Gastroesophageal sphincter (tissue), 4 donors: Measurements from ENCODE around the gene MR1. TPM values are rescaled to one million over a fixed set of nuclear protein-coding genes. Genes with fewer than 3 reads are reported as not detected.

Experiments used
- ATAC-seq: fragments of 150-250 bp; one replicate; pipeline ENCODE4 v1.9.1; 2016; ENCODE audit warnings: mild to moderate bottlenecking, moderate library complexity
- H3K27ac ChIP-seq, 4 donors: fragments of 200-600 bp; sonication (generic) in 3 of 4; 1 replicate in 3 of 4; 2 replicates in 1 of 4; pipeline ENCODE4 v1.5.1; 2016 to 2019
- H3K27me3 ChIP-seq: fragments of 200-600 bp; sonication (generic); one replicate; pipeline ENCODE4 v1.5.1; 2019
- H3K36me3 ChIP-seq, 2 donors: fragments of 200-600 bp; sonication (generic); one replicate each; pipeline ENCODE4 v1.5.1; 2019; ENCODE audit warnings: control low read depth in 1 of 2
- H3K4me1 ChIP-seq, 3 donors: fragments of 200-600 bp; sonication (generic); 1 replicate in 2 of 3; 2 replicates in 1 of 3; pipeline ENCODE4 v1.5.1; 2016 to 2019; ENCODE audit warnings: control low read depth in 2 of 3
- H3K4me3 ChIP-seq, 2 donors: fragments of 200-600 bp; sonication (generic); one replicate each; pipeline ENCODE4 v1.5.1; 2019; ENCODE audit warnings: mild to moderate bottlenecking in 1 of 2, moderate library complexity in 1 of 2
- H3K9me3 ChIP-seq, 3 donors: fragments of 200-600 bp; sonication (generic); one replicate each; pipeline ENCODE4 v1.5.1; 2017 to 2019; ENCODE audit warnings: control low read depth in 2 of 3
- EP300 ChIP-seq: sonication (generic); formaldehyde crosslinking; IDR thresholded peaks from one replicate; pipeline ENCODE4 v1.6.1; 2017; ENCODE audit warnings: antibody characterized with exemption, mild to moderate bottlenecking
- POLR2A ChIP-seq, 2 donors: fragments of 450-650 bp; IDR thresholded peaks; one replicate each; pipeline ENCODE4 v1.6.1; 2017; ENCODE audit warnings: antibody characterized with exemption in 2 of 2, mild to moderate bottlenecking in 2 of 2, moderate library complexity in 1 of 2
- POLR2AphosphoS5 ChIP-seq: sonication (generic); formaldehyde crosslinking; IDR thresholded peaks from one replicate; pipeline ENCODE4 v1.6.1; 2017; ENCODE audit warnings: antibody characterized with exemption
- WGBS, 2 donors: methylation state at CpG; one replicate each; pipeline ENCODE4 v1.1.5; 2018; ENCODE audit warnings: low coverage in 1 of 2; 5-methylcytosine and 5-hydroxymethylcytosine counted together
- total RNA-seq, 4 donors: library from RNA; depleted of rRNA; stranded (reverse); fragments of >200 nt; gene quantifications; one replicate each; pipeline ENCODE4 v1.1.0, GENCODE V29; 2016
- TF ChIP-seq, protein P1 (sequence below), 4 experiments: fragments of 200-600 bp in 2 of 4; fragments of 450-650 bp in 2 of 4; sonication (generic) in 1 of 4; IDR thresholded peaks; one replicate each; pipeline ENCODE4 v1.5.1; 2017 to 2019; ENCODE audit warnings: antibody characterized with exemption in 4 of 4, mild to moderate bottlenecking in 2 of 4, moderate library complexity in 2 of 4

MR1 gene
- total RNA-seq, 4 donors from 2014 or later: 15.3 to 19.8 (median 18.2) TPM

- H3K27ac ChIP-seq: no peak overlapping the region
- TF ChIP-seq POLR2AphosphoS5: no peak
- no peak for TF ChIP-seq EP300
- TF ChIP-seq POLR2A (IDR thresholded peaks at IDR 0.05): no peak
- TF ChIP-seq, protein P1, sequence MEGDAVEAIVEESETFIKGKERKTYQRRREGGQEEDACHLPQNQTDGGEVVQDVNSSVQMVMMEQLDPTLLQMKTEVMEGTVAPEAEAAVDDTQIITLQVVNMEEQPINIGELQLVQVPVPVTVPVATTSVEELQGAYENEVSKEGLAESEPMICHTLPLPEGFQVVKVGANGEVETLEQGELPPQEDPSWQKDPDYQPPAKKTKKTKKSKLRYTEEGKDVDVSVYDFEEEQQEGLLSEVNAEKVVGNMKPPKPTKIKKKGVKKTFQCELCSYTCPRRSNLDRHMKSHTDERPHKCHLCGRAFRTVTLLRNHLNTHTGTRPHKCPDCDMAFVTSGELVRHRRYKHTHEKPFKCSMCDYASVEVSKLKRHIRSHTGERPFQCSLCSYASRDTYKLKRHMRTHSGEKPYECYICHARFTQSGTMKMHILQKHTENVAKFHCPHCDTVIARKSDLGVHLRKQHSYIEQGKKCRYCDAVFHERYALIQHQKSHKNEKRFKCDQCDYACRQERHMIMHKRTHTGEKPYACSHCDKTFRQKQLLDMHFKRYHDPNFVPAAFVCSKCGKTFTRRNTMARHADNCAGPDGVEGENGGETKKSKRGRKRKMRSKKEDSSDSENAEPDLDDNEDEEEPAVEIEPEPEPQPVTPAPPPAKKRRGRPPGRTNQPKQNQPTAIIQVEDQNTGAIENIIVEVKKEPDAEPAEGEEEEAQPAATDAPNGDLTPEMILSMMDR (IDR thresholded peaks at IDR 0.05): no peak
- no peaks in the 10 kb centered on the region for H3K9me3 ChIP-seq
- H3K36me3 ChIP-seq: no peaks in the 10 kb centered on the region
- no peak overlapping the region for H3K4me3 ChIP-seq
- 49 to 70% methylated on average over 6 to 10 of the region's 10 CpGs for WGBS, 2 donors
- no peak for ATAC-seq
- H3K4me1 ChIP-seq: peaks cover 7 to 79% (median 14%) of the 10 kb centered on the region in 3 donors
- H3K27me3 ChIP-seq: no peaks in the 10 kb centered on the region
Measured at GRCh38 chr1:181100015-181100905, 66.5 kb downstream of the MR1 start.

DNA sequence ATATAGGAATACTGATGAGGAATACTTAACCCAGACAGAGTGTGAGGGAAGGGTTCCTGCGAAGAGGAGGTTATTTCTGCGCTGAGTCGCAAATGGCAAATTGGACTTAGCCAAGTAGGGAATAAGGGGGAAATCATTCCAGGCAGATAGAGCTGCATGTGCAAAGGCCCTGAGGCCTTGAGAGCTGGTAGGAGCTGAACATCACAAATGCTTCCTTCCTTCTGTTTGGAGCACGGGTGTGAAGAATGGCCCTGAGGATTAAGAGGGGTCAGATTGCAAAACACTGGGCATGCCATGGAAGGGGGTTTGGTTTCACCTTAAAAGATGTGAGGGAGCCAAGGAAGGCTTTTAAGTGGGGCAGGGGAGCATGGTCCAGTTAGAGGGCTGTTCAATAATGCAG is 67.2 kb downstream of the MR1 start:
- H3K4me1 ChIP-seq: peaks cover 4 to 78% (median 16%) of the 10 kb centered on the region in 3 donors
- ATAC-seq: no peak
- no peaks in the 10 kb centered on the region for H3K36me3 ChIP-seq
- no peaks in the 10 kb centered on the region for H3K9me3 ChIP-seq
- no peaks in the 10 kb centered on the region for H3K27me3 ChIP-seq
- 86 to 88% methylated on average over 3 of the region's 4 CpGs for WGBS, 2 donors
- TF ChIP-seq, protein P1 (IDR thresholded peaks at IDR 0.05): no peak
- no peak for TF ChIP-seq POLR2A (IDR thresholded peaks at IDR 0.05)
- no peak for TF ChIP-seq EP300
- no peak for TF ChIP-seq POLR2AphosphoS5
- H3K4me3 ChIP-seq: no peak overlapping the region
- no peak overlapping the region for H3K27ac ChIP-seq

DNA sequence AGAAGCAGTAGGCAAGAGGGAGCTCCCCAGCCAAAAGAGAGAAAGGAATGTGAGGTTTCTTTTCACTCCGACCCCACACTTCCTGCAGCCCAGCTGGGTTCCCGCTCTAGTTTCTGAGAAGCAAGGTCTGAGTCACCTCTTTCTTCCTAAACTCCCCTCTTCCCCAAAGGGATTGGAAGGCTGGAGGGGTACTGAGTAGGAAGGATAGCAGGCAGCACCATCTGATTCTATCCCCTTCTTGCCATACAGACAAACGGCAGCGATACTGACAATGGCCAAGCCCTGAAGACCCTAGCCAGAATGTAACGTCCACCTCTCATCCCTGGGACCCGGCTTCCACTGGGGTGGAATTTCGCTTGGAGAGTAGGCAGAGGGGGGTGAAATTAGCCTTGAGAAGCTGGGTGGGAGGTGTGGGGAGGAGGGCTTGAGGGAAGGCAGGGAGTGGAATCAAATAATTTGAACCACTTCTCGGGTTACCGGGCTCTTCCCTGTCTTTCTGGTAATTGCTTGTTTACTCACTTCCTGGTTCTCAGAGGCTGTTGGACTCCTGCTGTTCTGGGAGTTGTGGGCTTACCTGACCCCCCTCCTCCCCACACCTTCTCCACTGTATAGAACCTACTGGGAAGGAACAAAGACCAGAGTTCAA is 67.9 kb downstream of the MR1 start:
- Histone ChIP-seq H3K27ac (no peak overlapping the region), H3K4me1 (peaks cover 4 to 73% (median 16%) of the 10 kb centered on the region in 3 donors), H3K4me3 (no peak overlapping the region), H3K9me3 (no peaks in the 10 kb centered on the region), H3K27me3 (no peaks in the 10 kb centered on the region), H3K36me3 (no peaks in the 10 kb centered on the region)
- 66 to 68% methylated on average over 5 to 8 of the region's 9 CpGs for WGBS, 2 donors
- TF ChIP-seq, protein P1 (IDR thresholded peaks at IDR 0.05): no peak
- no peak for TF ChIP-seq POLR2A (IDR thresholded peaks at IDR 0.05)
- no peak for TF ChIP-seq POLR2AphosphoS5
- no peak for TF ChIP-seq EP300
- ATAC-seq: no peak

- Histone ChIP-seq H3K9me3 (no peaks in the 10 kb centered on the region), H3K27ac (no peak overlapping the region), H3K36me3 (no peaks in the 10 kb centered on the region), H3K4me3 (no peak overlapping the region), H3K27me3 (no peaks in the 10 kb centered on the region), H3K4me1 (peaks cover 4 to 64% (median 16%) of the 10 kb centered on the region in 3 donors)
- TF ChIP-seq, protein P1 (IDR thresholded peaks at IDR 0.05): no peak
- no peak for TF ChIP-seq POLR2AphosphoS5
- no peak for TF ChIP-seq POLR2A (IDR thresholded peaks at IDR 0.05)
- no peak for ATAC-seq
Measured at GRCh38 chr1:181102841-181103240, 69.1 kb downstream of the MR1 start.
